Occipital lobe (tissue), 2 donors: ENCODE data around the gene OR52M1. TPM values are rescaled to one million over a fixed set of nuclear protein-coding genes. Genes with fewer than 3 reads are reported as not detected.
"Not testable (repeated sequence)": the region's sequence is repeated elsewhere in the genome, so short reads cannot be mapped to it uniquely, and the experiment has no call there.

Experiments used
- DNase-seq: peaks from one replicate; lab custom pipeline; 2025; lab: John Stamatoyannopoulos, UW
- total RNA-seq: library from RNA; depleted of rRNA; stranded (reverse); fragments of >200 nt; gene quantifications from one replicate; pipeline ENCODE4 v1.2.3, GENCODE V29; 2014

The OR52M1 gene
- total RNA-seq, result not detected

- no peak for DNase-seq
Observed at GRCh38 chr11:4544891-4545290, at the start of gene OR52M1. Gene OR52M1, plus strand, starts transcription at chr11:4545191. Its CDS starts 0 bp downstream, at chr11:4545191.

GRCh38 chr11:4495487-4495886 lies 49.5 kb upstream of the OR52M1 start:
- no peak for DNase-seq

- DNase-seq, result no peak
Observed at GRCh38 chr11:4495986-4496385, 49.0 kb upstream of the OR52M1 start.

GRCh38 chr11:4496557-4497248 lies 48.3 kb upstream of the OR52M1 start:
- no peak for DNase-seq

- no peak for DNase-seq
Observed at GRCh38 chr11:4508886-4509285, 36.1 kb upstream of the OR52M1 start.

GRCh38 chr11:4511282-4512245 lies 33.4 kb upstream of the OR52M1 start:
- no peak for DNase-seq

- DNase-seq, result no peak
Observed at GRCh38 chr11:4514196-4514595, 30.8 kb upstream of the OR52M1 start.

- DNase-seq, result no peak
Observed at GRCh38 chr11:4522339-4522738, 22.7 kb upstream of the OR52M1 start.

GRCh38 chr11:4522752-4523151 lies 22.2 kb upstream of the OR52M1 start:
- no peak for DNase-seq

GRCh38 chr11:4523666-4524065 lies 21.3 kb upstream of the OR52M1 start:
- DNase-seq, result no peak

- DNase-seq, result no peak
Observed at GRCh38 chr11:4527926-4528325, 17.1 kb upstream of the OR52M1 start.

GRCh38 chr11:4531686-4532085 lies 13.3 kb upstream of the OR52M1 start:
- DNase-seq, result not testable (repeated sequence)

- no peak for DNase-seq
Observed at GRCh38 chr11:4539603-4540219, 5.3 kb upstream of the OR52M1 start.

GRCh38 chr11:4541071-4541470 lies 3.9 kb upstream of the OR52M1 start:
- DNase-seq, result no peak

- DNase-seq, result no peak
Observed at GRCh38 chr11:4543561-4543960, 1.4 kb upstream of the OR52M1 start.

GRCh38 chr11:4546878-4547277 lies 1.9 kb downstream of the OR52M1 start:
- DNase-seq, result no peak

GRCh38 chr11:4547416-4547815 lies 2.4 kb downstream of the OR52M1 start:
- DNase-seq, result no peak

- DNase-seq, result no peak
Observed at GRCh38 chr11:4551346-4551979, 6.5 kb downstream of the OR52M1 start.

GRCh38 chr11:4559527-4560440 lies 14.8 kb downstream of the OR52M1 start:
- no peak for DNase-seq

GRCh38 chr11:4560467-4560866 lies 15.5 kb downstream of the OR52M1 start:
- DNase-seq, result no peak

- no peak for DNase-seq
Observed at GRCh38 chr11:4565371-4565770, 20.4 kb downstream of the OR52M1 start.
